H9 (cell line): ENCODE data around the gene RSPH3. TPM values are rescaled to one million over a fixed set of nuclear protein-coding genes. Genes with fewer than 3 reads are reported as not detected.

Experiments used
- DNase-seq: peaks from one replicate; pipeline ENCODE4 v3.0.0-alpha.2; 2017
- H2AFZ ChIP-seq: one replicate; pipeline ENCODE4 v1.6.1; 2013; ENCODE audit warnings: mild to moderate bottlenecking, low read length, control low read depth, moderate library complexity
- H2AK5ac ChIP-seq: 2 replicates; pipeline ENCODE4 v1.6.1; 2013; ENCODE audit warnings: low read length, control low read depth, mixed read lengths; ENCODE audit not compliant: insufficient read length
- H2BK120ac ChIP-seq: one replicate; pipeline ENCODE4 v1.6.1; 2013; ENCODE audit warnings: low read depth, mild to moderate bottlenecking, low read length, control low read depth, inconsistent platforms; ENCODE audit not compliant: poor library complexity, severe bottlenecking
- H2BK12ac ChIP-seq: 2 replicates; pipeline ENCODE4 v1.6.1; 2013; ENCODE audit warnings: low read length, control low read depth, mixed read lengths, low read depth; ENCODE audit not compliant: insufficient read length
- H2BK15ac ChIP-seq: 2 replicates; pipeline ENCODE4 v1.6.1; 2013; ENCODE audit warnings: low read depth, low read length, control low read depth
- H2BK20ac ChIP-seq: one replicate; pipeline ENCODE4 v1.6.1; 2013; ENCODE audit warnings: low read depth, mild to moderate bottlenecking, low read length, control low read depth, inconsistent platforms; ENCODE audit not compliant: poor library complexity, severe bottlenecking
- H2BK5ac ChIP-seq: 2 replicates; pipeline ENCODE4 v1.6.1; 2013; ENCODE audit warnings: low read length, control low read depth, mixed read lengths; ENCODE audit not compliant: insufficient read length
- H3K14ac ChIP-seq: 2 replicates; pipeline ENCODE4 v1.6.1; 2013; ENCODE audit warnings: low read length, control low read depth; ENCODE audit not compliant: insufficient read depth
- H3K18ac ChIP-seq: 2 replicates; pipeline ENCODE4 v1.6.1; 2013; ENCODE audit warnings: low read depth, mild to moderate bottlenecking, mixed read lengths, low read length, control low read depth; ENCODE audit not compliant: insufficient read length
- H3K23ac ChIP-seq: 2 replicates; pipeline ENCODE4 v1.6.1; 2013; ENCODE audit warnings: low read length, control low read depth, mixed read lengths, low read depth; ENCODE audit not compliant: insufficient read length
- H3K23me2 ChIP-seq: 2 replicates; pipeline ENCODE4 v1.6.1; 2013; ENCODE audit warnings: low read depth, mild to moderate bottlenecking, mixed read lengths, low read length, control low read depth; ENCODE audit not compliant: insufficient read length, poor library complexity, severe bottlenecking
- H3K27ac ChIP-seq: 2 replicates; pipeline ENCODE4 v1.5.1; 2013; ENCODE audit warnings: low read length, control low read depth, mixed read lengths, low read depth; ENCODE audit not compliant: insufficient read length
- H3K27me3 ChIP-seq: 2 replicates; pipeline ENCODE4 v1.6.1; 2013; ENCODE audit warnings: low read length, control low read depth, inconsistent platforms; ENCODE audit not compliant: insufficient read depth
- H3K4ac ChIP-seq: 2 replicates; pipeline ENCODE4 v1.6.1; 2013; ENCODE audit warnings: low read depth, mild to moderate bottlenecking, control low read depth, inconsistent platforms, low read length, moderate library complexity
- H3K4me1 ChIP-seq: 2 replicates; pipeline ENCODE4 v1.6.1; 2013; ENCODE audit warnings: low read length, control low read depth, inconsistent platforms; ENCODE audit not compliant: insufficient read depth
- H3K4me2 ChIP-seq: 2 replicates; pipeline ENCODE4 v1.6.1; 2013; ENCODE audit warnings: low read length, control low read depth, mixed read lengths; ENCODE audit not compliant: insufficient read length, insufficient read depth
- H3K56ac ChIP-seq: 2 replicates; pipeline ENCODE4 v1.6.1; 2013; ENCODE audit warnings: low read depth, mild to moderate bottlenecking, mixed read lengths, low read length, control low read depth; ENCODE audit not compliant: insufficient read length
- H3K79me1 ChIP-seq: 2 replicates; pipeline ENCODE4 v1.6.1; 2013; ENCODE audit warnings: low read depth, mild to moderate bottlenecking, moderate library complexity, low read length, control low read depth, inconsistent platforms; ENCODE audit not compliant: insufficient read depth, poor library complexity, severe bottlenecking
- H3K79me2 ChIP-seq: 2 replicates; pipeline ENCODE4 v1.6.1; 2013; ENCODE audit warnings: low read length, control low read depth, inconsistent platforms; ENCODE audit not compliant: insufficient read depth
- H3K9ac ChIP-seq: 2 replicates; pipeline ENCODE4 v1.6.1; 2013; ENCODE audit warnings: low read length, control low read depth, mixed read lengths; ENCODE audit not compliant: insufficient read length; ENCODE audit errors: extremely low read depth
- H3K9me3 ChIP-seq: one replicate; pipeline ENCODE4 v1.6.1; 2013; ENCODE audit warnings: low read depth, low read length, inconsistent platforms; ENCODE audit not compliant: control insufficient read depth
- H3T11ph ChIP-seq: one replicate; pipeline ENCODE4 v1.6.1; 2013; ENCODE audit warnings: mild to moderate bottlenecking, low read length, control low read depth, inconsistent platforms
- H4K20me1 ChIP-seq: one replicate; pipeline ENCODE4 v1.6.1; 2013; ENCODE audit not compliant: control insufficient read depth, insufficient read length, insufficient read depth
- H4K5ac ChIP-seq: 2 replicates; pipeline ENCODE4 v1.6.1; 2013; ENCODE audit warnings: low read depth, mild to moderate bottlenecking, mixed read lengths, low read length, control low read depth; ENCODE audit not compliant: insufficient read length
- H4K8ac ChIP-seq: replicated peaks from 2 replicates; pipeline ENCODE4 v1.6.1; 2013; ENCODE audit warnings: low read length, control low read depth, mixed read lengths, low read depth; ENCODE audit not compliant: insufficient read length
- H4K91ac ChIP-seq: 2 replicates; pipeline ENCODE4 v1.6.1; 2013; ENCODE audit warnings: low read depth, mild to moderate bottlenecking, moderate library complexity, mixed read lengths, low read length, control low read depth; ENCODE audit not compliant: insufficient read length
- H3K27ac Mint-ChIP-seq, 3 experiments: 2 replicates in 2 of 3; 3 replicates in 1 of 3; pipeline ENCODE4 v1.8.0; 2020 to 2021; ENCODE audit warnings: mixed read lengths in 3 of 3, mild to moderate bottlenecking in 1 of 3, moderate library complexity in 1 of 3
- H3K27me3 Mint-ChIP-seq: 2 replicates; pipeline ENCODE4 v1.8.0; 2021; ENCODE audit warnings: low read depth, mild to moderate bottlenecking, moderate library complexity, mixed read lengths
- H3K36me3 Mint-ChIP-seq, 3 experiments: 2 replicates in 2 of 3; 3 replicates in 1 of 3; pipeline ENCODE4 v1.8.0; 2020 to 2021; ENCODE audit warnings: low read depth in 3 of 3, mixed read lengths in 3 of 3; ENCODE audit not compliant: insufficient read depth in 1 of 3
- H3K4me1 Mint-ChIP-seq, 2 experiments: 2 replicates each; pipeline ENCODE4 v1.8.0; 2020; ENCODE audit warnings: mixed read lengths in 2 of 2
- H3K4me3 Mint-ChIP-seq, 2 experiments: 2 replicates in 1 of 2; 3 replicates in 1 of 2; pipeline ENCODE4 v1.8.0; 2020 to 2021; ENCODE audit warnings: mild to moderate bottlenecking in 2 of 2, mixed read lengths in 2 of 2, moderate library complexity in 1 of 2
- H3K9me3 Mint-ChIP-seq, 2 experiments: 2 replicates in 1 of 2; 3 replicates in 1 of 2; pipeline ENCODE4 v1.8.0; 2020; ENCODE audit warnings: mild to moderate bottlenecking in 2 of 2, mixed read lengths in 2 of 2, moderate library complexity in 1 of 2
- WGBS: extraction: QIAGEN DNeasy Blood & Tissue Kit; methylation state at CpG from one replicate; pipeline ENCODE4 v1.1.7; 2013; ENCODE audit warnings: missing lambda C conversion rate, low lambda C conversion rate, mixed read lengths; ENCODE audit not compliant: insufficient read length; ENCODE audit errors: extremely low coverage; 5-methylcytosine and 5-hydroxymethylcytosine counted together
- total RNA-seq: library from RNA; stranded (reverse); gene quantifications from 2 replicates; pipeline ENCODE4 v1.2.1, GENCODE V29; 2021
- TF ChIP-seq, protein P1 (sequence below): fragments of 200-600 bp; sonication (generic); conservative IDR thresholded peaks from 3 replicates; pipeline ENCODE4 v1.8.0; 2021; ENCODE audit warnings: antibody characterized with exemption, mild to moderate bottlenecking

Gene RSPH3
- total RNA-seq, 1 experiment from 2014 or later, result 2.2 TPM

DNA sequence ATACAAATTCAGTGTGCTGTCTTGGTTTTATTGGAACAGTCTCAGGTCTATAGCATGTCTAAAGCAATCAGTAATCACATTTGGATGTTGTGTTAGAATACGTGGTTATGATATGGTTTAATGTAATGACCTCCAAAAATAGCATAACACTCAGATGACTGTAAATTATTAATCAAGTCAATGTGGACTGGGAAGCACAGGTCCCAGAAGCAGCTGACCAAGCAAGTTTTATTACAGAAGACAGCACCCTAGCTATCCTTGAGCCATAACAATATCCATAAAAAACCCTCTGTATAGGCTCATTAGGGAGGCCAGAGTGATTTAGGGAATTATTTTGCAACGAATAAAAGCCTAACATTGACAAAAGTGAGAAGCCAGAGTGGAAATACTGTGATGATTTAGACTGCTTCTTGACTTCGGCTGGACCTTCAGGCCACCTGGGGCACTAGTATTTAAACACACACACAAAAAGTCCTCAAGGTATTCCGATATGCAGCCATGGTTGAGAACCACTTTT lies 66.9 kb downstream of the RSPH3 start:
- Histone ChIP-seq H2AK5ac (no peak overlapping the region), H2BK5ac (no peak overlapping the region), H3K56ac (no peak overlapping the region), H4K91ac (no peak overlapping the region), H3K23me2 (no peaks in the 10 kb centered on the region), H3K4me2 (no peak overlapping the region), H3K18ac (no peak overlapping the region), H2BK120ac (no peak overlapping the region), H3K23ac (no peak overlapping the region), H2BK12ac (no peak overlapping the region), H3K14ac (no peak overlapping the region), H4K5ac (no peak overlapping the region), H2BK20ac (no peak overlapping the region), H3K4me1 (no peaks in the 10 kb centered on the region), H3K27me3 (no peaks in the 10 kb centered on the region), H3K79me2 (no peaks in the 10 kb centered on the region), H4K8ac (no peak overlapping the region), H3T11ph (no peak overlapping the region), H2BK15ac (no peak overlapping the region), H3K9me3 (no peaks in the 10 kb centered on the region), H4K20me1 (no peaks in the 10 kb centered on the region), H3K9ac (no peak overlapping the region), H3K79me1 (no peaks in the 10 kb centered on the region), H3K27ac (no peak overlapping the region), H2AFZ (no peak overlapping the region), H3K4ac (no peak overlapping the region)
- no peak for DNase-seq
- H3K27ac Mint-ChIP-seq, result no peak overlapping the region
- no peaks in the 10 kb centered on the region for H3K36me3 Mint-ChIP-seq
- TF ChIP-seq, protein P1, sequence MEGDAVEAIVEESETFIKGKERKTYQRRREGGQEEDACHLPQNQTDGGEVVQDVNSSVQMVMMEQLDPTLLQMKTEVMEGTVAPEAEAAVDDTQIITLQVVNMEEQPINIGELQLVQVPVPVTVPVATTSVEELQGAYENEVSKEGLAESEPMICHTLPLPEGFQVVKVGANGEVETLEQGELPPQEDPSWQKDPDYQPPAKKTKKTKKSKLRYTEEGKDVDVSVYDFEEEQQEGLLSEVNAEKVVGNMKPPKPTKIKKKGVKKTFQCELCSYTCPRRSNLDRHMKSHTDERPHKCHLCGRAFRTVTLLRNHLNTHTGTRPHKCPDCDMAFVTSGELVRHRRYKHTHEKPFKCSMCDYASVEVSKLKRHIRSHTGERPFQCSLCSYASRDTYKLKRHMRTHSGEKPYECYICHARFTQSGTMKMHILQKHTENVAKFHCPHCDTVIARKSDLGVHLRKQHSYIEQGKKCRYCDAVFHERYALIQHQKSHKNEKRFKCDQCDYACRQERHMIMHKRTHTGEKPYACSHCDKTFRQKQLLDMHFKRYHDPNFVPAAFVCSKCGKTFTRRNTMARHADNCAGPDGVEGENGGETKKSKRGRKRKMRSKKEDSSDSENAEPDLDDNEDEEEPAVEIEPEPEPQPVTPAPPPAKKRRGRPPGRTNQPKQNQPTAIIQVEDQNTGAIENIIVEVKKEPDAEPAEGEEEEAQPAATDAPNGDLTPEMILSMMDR, result no peak
- peaks cover 6 to 11% of the 10 kb centered on the region in 2 experiments for H3K4me1 Mint-ChIP-seq
- H3K9me3 Mint-ChIP-seq, result no peaks in the 10 kb centered on the region; a peak in 1 of 5 replicates
- no peak overlapping the region for H3K4me3 Mint-ChIP-seq
- peaks cover under 1% of the 10 kb centered on the region; the same call in 1 of the 2 replicates for H3K27me3 Mint-ChIP-seq
- WGBS, result no CpG with 5 or more reads among the region's 4 CpGs
